OCI-LY3 (cell line): Measurements from ENCODE around the gene ATP8B1.

Source experiments
- H2AFZ ChIP-seq: fragments of 200-600, 300-600 bp; shearing (Covaris generic); 2 replicates; pipeline ENCODE4 v1.6.0; 2014; ENCODE audit warnings: antibody characterized with exemption, low read depth, low read length
- H3K27ac ChIP-seq: fragments of 200-600, 300-600 bp; sonication (generic); 2 replicates; pipeline ENCODE4 v1.5.1; 2014; ENCODE audit warnings: mild to moderate bottlenecking, low read length, moderate library complexity, mixed read lengths
- H3K27me3 ChIP-seq: fragments of 200-600, 300-600 bp; sonication (generic); 2 replicates; pipeline ENCODE4 v1.6.1; 2014; ENCODE audit warnings: low read depth, low read length, mixed read lengths
- H3K36me3 ChIP-seq: fragments of 200-600, 300-600 bp; sonication (generic); replicated peaks from 2 replicates; pipeline ENCODE3; 2014; ENCODE audit warnings: low read depth, low read length, mixed read lengths
- H3K4me1 ChIP-seq: fragments of 300-600, 200-600 bp; sonication (generic); 2 replicates; pipeline ENCODE4 v1.6.1; 2014; ENCODE audit warnings: low read length, mixed read lengths
- H3K4me2 ChIP-seq: fragments of 200-600, 300-600 bp; sonication (generic); 2 replicates; pipeline ENCODE4 v1.6.1; 2014; ENCODE audit warnings: low read length, mixed read lengths
- H3K4me3 ChIP-seq: fragments of 300-600, 200-600 bp; sonication (generic); 2 replicates; pipeline ENCODE4 v1.5.1; 2014; ENCODE audit warnings: antibody characterized with exemption, mild to moderate bottlenecking, low read length, moderate library complexity
- H3K79me2 ChIP-seq: fragments of 300-600, 200-600 bp; shearing (Covaris generic); 2 replicates; pipeline ENCODE4 v1.6.1; 2014; ENCODE audit warnings: mild to moderate bottlenecking, low read length, mixed read lengths
- H3K9ac ChIP-seq: fragments of 300-600, 200-600 bp; shearing (Covaris generic); 2 replicates; pipeline ENCODE4 v1.6.0; 2014; ENCODE audit warnings: mild to moderate bottlenecking, low read length, moderate library complexity
- H3K9me3 ChIP-seq: fragments of 200-600, 300-600 bp; shearing (Covaris generic); 2 replicates; pipeline ENCODE4 v1.6.1; 2014; ENCODE audit warnings: low read length, mixed read lengths; ENCODE audit not compliant: insufficient read depth
- H4K20me1 ChIP-seq: fragments of 200-600, 300-600 bp; sonication (generic); 2 replicates; pipeline ENCODE4 v1.6.1; 2016; ENCODE audit warnings: low read length, mixed read lengths; ENCODE audit not compliant: insufficient read depth
- CTCF ChIP-seq: fragments of 200-600, 300-600 bp; sonication (generic); IDR thresholded peaks from 2 replicates; pipeline ENCODE4 v1.5.1; 2014; ENCODE audit warnings: antibody characterized with exemption, low read length, low read depth
- EZH2phosphoT487 ChIP-seq: fragments of 200-600 bp; shearing (Covaris generic); IDR thresholded peaks from 2 replicates; pipeline ENCODE4 v1.6.1; 2018; ENCODE audit warnings: antibody characterized with exemption, mixed run types, low read depth

ATP8B1 gene

GRCh38 chr18:57624988-57625387 lies 178.1 kb downstream of the ATP8B1 start:
- H3K79me2 ChIP-seq = peaks cover 16% of the 10 kb centered on the region
- peaks cover 6% of the 10 kb centered on the region for H3K36me3 ChIP-seq
- H2AFZ ChIP-seq = no peak overlapping the region
- H3K9me3 ChIP-seq = no peaks in the 10 kb centered on the region
- peaks cover 19% of the 10 kb centered on the region for H3K4me1 ChIP-seq
- no peak overlapping the region for H3K27ac ChIP-seq
- H3K27me3 ChIP-seq = no peaks in the 10 kb centered on the region
- H3K4me3 ChIP-seq = no peak overlapping the region
- H3K9ac ChIP-seq = no peak overlapping the region
- TF ChIP-seq CTCF (no peak), EZH2phosphoT487 (no peak)
- no peak overlapping the region for H3K4me2 ChIP-seq
- no peaks in the 10 kb centered on the region for H4K20me1 ChIP-seq

GRCh38 chr18:57621246-57621604 lies 181.9 kb downstream of the ATP8B1 start:
- H3K79me2 ChIP-seq = peaks cover 51% of the 10 kb centered on the region
- no peak for TF ChIP-seq EZH2phosphoT487
- no peak for TF ChIP-seq CTCF
- H3K36me3 ChIP-seq = peaks cover 28% of the 10 kb centered on the region
- H4K20me1 ChIP-seq = no peaks in the 10 kb centered on the region
- H3K9me3 ChIP-seq = no peaks in the 10 kb centered on the region
- H3K4me3 ChIP-seq = peak overlapping the region; percentile 83
- peak overlapping the region; percentile 5; the same call in 1 of the 2 replicates for H2AFZ ChIP-seq
- peak overlapping the region; percentile 78 for H3K9ac ChIP-seq
- H3K27me3 ChIP-seq = no peaks in the 10 kb centered on the region
- peak overlapping the region; percentile 79 for H3K4me2 ChIP-seq
- peaks cover 19% of the 10 kb centered on the region for H3K4me1 ChIP-seq
- peak overlapping the region; percentile 53 for H3K27ac ChIP-seq

- H3K4me3 ChIP-seq = no peak overlapping the region
Measured at GRCh38 chr18:57619876-57620275, 183.2 kb downstream of the ATP8B1 start.

GRCh38 chr18:57618910-57619309 lies 184.2 kb downstream of the ATP8B1 start:
- Histone ChIP-seq H3K4me1 (peaks cover 19% of the 10 kb centered on the region), H3K9ac (no peak overlapping the region), H4K20me1 (no peaks in the 10 kb centered on the region), H2AFZ (no peak overlapping the region), H3K27ac (no peak overlapping the region), H3K4me3 (no peak overlapping the region), H3K36me3 (peaks cover 41% of the 10 kb centered on the region), H3K27me3 (no peaks in the 10 kb centered on the region), H3K4me2 (no peak overlapping the region), H3K79me2 (peaks cover 62% of the 10 kb centered on the region), H3K9me3 (no peaks in the 10 kb centered on the region)
- TF ChIP-seq EZH2phosphoT487 (no peak), CTCF (no peak)

More at GRCh38 chr18:57619876-57620275, 183.2 kb downstream of the ATP8B1 start:
- Histone ChIP-seq H3K4me2 (peak overlapping the region; percentile 79), H2AFZ (no peak overlapping the region), H3K4me1 (peaks cover 19% of the 10 kb centered on the region), H3K27ac (no peak overlapping the region), H3K79me2 (peaks cover 57% of the 10 kb centered on the region), H3K9me3 (no peaks in the 10 kb centered on the region), H3K36me3 (peaks cover 35% of the 10 kb centered on the region), H3K9ac (no peak overlapping the region), H3K27me3 (no peaks in the 10 kb centered on the region), H4K20me1 (no peaks in the 10 kb centered on the region)
- no peak for TF ChIP-seq CTCF
- TF ChIP-seq EZH2phosphoT487 = no peak
